A549 (cell line): ENCODE measurements around the gene ATP2A3.

ENCODE experiments used
- ATOH8 ChIP-seq: fragments of 250-450 bp; sonication (Bioruptor Pico); IDR thresholded peaks from 2 replicates; pipeline ENCODE4 v1.5.0; 2020; ENCODE audit warnings: low read depth, mild to moderate bottlenecking, moderate library complexity
- BHLHE40 ChIP-seq: IDR thresholded peaks from 2 replicates; pipeline ENCODE4 v1.6.1; 2012; ENCODE audit warnings: low read depth, low read length, inconsistent platforms
- CTCF ChIP-seq: fragments of >200 bp; sonication (Bioruptor Twin); formaldehyde crosslinking; IDR thresholded peaks from 3 replicates; pipeline ENCODE4 v1.5.1; 2016
- EHMT2 ChIP-seq: fragments of 200-600 bp; sonication (generic); IDR thresholded peaks from 2 replicates; pipeline ENCODE4 v1.6.1; 2016; ENCODE audit warnings: antibody characterized with exemption, low read depth, mild to moderate bottlenecking, moderate library complexity
- ELK1 ChIP-seq: fragments of 150-350 bp; IDR thresholded peaks from 2 replicates; pipeline ENCODE4 v1.6.1; 2014; ENCODE audit warnings: low read depth, mild to moderate bottlenecking, low read length
- EP300 ChIP-seq, 2 experiments: fragments of >200 bp; sonication (Bioruptor Twin); formaldehyde crosslinking; IDR thresholded peaks; 2 replicates in 1 of 2; 3 replicates in 1 of 2; pipeline ENCODE4 v1.6.1; 2016 to 2017
- HDAC2 ChIP-seq: fragments of 200-600 bp; sonication (generic); IDR thresholded peaks from 2 replicates; pipeline ENCODE4 v1.6.1; 2016
- JUN ChIP-seq, 2 experiments: fragments of >200 bp; sonication (Bioruptor Twin); formaldehyde crosslinking; IDR thresholded peaks; 2 replicates in 1 of 2; 3 replicates in 1 of 2; pipeline ENCODE4 v1.6.1; 2016 to 2017
- MAZ ChIP-seq: fragments of 150-350 bp; IDR thresholded peaks from 2 replicates; pipeline ENCODE4 v1.6.1; 2014; ENCODE audit warnings: antibody characterized with exemption, low read depth, low read length, borderline replicate concordance
- POLR2A ChIP-seq: IDR thresholded peaks from 2 replicates; pipeline ENCODE4 v1.6.1; 2012; ENCODE audit warnings: mild to moderate bottlenecking, low read length
- RAD21 ChIP-seq, 2 experiments: fragments of >200 bp in 1 of 2; sonication (Bioruptor Twin) in 1 of 2; formaldehyde crosslinking in 1 of 2; IDR thresholded peaks in 1 of 2; conservative IDR thresholded peaks in 1 of 2; 2 replicates in 1 of 2; 3 replicates in 1 of 2; pipeline ENCODE4 v1.6.1; 2012 to 2018; ENCODE audit warnings: inconsistent platforms in 1 of 2
- ZC3H11A ChIP-seq: fragments of 450-650 bp; IDR thresholded peaks from 2 replicates; pipeline ENCODE4 v1.6.1; 2014; ENCODE audit warnings: antibody characterized with exemption, mild to moderate bottlenecking

- TF ChIP-seq EHMT2 (no peak), CTCF (no peak), ATOH8 (no peak), EP300 (IDR thresholded peaks at IDR 0.05) (no peak), RAD21 (conservative IDR thresholded peaks at IDR 0.05 in 1 of 2, IDR thresholded peaks at IDR 0.05 in 1 of 2) (no peak), ELK1 (no peak), POLR2A (no peak), ZC3H11A (no peak), JUN (IDR thresholded peaks at IDR 0.05) (no peak), HDAC2 (no peak), MAZ (no peak), BHLHE40 (no peak)
These were observed 79.0 kb downstream of the ATP2A3 start for GRCh38 chr17:3885271-3885670.
